Astrocyte (in vitro differentiated cells and primary cell): ENCODE measurements around the gene LAMA3.

Source experiments
- CTCF ChIP-seq: IDR thresholded peaks from 2 replicates; pipeline ENCODE4 v1.5.1; 2011; ENCODE audit warnings: low read depth, mild to moderate bottlenecking, inconsistent platforms, low read length, moderate library complexity; ENCODE audit not compliant: insufficient read depth
- EZH2 ChIP-seq: IDR thresholded peaks from 2 replicates; pipeline ENCODE4 v1.6.1; 2012; ENCODE audit warnings: mild to moderate bottlenecking, low read length, inconsistent platforms; ENCODE audit not compliant: insufficient read depth

DNA sequence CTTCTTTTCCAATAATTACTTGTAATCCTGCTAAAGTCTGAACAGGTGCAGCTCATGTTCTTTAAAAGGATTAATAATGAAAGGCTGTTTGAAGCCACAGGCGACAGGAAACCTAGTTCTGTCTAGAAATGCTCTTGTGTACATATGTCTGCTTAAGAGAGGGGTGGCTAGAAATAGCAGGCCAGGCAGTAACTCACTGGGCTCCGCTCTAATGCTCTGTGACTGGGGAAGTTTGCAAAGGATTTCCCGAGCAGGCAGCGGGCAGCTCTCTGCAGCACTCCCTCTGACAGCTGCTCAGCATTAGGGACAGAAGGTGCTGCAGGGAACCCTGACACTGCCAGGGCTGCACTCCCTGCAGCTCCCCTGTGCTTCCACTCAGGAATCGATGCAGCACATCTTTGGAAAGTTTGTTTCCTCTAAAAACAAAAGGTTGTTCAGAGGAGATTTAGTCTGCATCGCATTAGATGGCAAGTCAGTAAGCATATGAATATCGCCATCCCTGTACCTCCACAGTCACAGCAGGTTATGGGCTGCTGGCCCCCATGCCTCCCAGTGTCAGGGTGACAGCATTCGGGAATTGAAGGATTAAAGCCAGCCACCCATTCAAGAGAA, 292.2 kb downstream of the LAMA3 start:
- TF ChIP-seq CTCF = no peak
- TF ChIP-seq EZH2 = no peak
